ENCODE results near the gene CFAP46. TPM values are rescaled to one million over a fixed set of nuclear protein-coding genes. Genes with fewer than 3 reads are reported as not detected.

Gene CFAP46
- total RNA-seq, 1 donor from 2014 or later: 0.48 TPM

DNA sequence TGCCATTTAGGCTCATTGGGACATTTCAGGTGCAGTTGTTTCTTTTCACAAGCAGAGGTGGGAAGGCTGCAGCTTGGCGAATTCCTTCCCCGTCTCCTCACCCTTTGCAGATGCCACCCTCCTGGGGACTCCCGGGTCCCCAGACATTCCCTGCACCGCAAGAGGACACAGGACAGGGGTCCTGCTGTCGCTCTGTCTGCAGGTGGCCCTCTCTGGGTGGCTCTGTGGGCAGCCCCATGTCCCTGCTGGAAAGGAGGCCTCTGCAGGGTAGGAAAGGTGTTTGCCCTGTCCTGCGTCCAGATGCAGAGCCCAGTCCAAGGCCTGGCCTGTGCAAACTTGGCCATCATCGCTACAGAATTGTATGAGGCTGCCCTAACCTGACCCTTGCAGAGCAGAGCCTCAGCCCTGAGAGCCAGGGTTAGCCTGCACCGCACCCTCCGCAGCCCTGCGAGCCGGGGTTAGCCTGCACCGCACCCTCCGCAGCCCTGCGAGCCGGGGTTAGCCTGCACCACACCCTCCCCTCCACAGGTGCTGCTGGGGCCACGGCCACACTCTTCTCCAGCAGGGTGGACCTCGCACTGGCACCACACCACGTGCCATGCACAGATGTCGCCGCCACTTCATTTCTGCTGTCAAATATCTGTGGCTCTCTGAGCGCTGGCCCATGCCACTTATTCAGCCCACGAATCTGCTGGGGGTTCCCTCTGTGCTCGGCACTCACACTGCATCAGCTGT lies 61.0 kb downstream of the CFAP46 start:
- no peak for DNase-seq (ENCODE audit: low spot score)

DNA sequence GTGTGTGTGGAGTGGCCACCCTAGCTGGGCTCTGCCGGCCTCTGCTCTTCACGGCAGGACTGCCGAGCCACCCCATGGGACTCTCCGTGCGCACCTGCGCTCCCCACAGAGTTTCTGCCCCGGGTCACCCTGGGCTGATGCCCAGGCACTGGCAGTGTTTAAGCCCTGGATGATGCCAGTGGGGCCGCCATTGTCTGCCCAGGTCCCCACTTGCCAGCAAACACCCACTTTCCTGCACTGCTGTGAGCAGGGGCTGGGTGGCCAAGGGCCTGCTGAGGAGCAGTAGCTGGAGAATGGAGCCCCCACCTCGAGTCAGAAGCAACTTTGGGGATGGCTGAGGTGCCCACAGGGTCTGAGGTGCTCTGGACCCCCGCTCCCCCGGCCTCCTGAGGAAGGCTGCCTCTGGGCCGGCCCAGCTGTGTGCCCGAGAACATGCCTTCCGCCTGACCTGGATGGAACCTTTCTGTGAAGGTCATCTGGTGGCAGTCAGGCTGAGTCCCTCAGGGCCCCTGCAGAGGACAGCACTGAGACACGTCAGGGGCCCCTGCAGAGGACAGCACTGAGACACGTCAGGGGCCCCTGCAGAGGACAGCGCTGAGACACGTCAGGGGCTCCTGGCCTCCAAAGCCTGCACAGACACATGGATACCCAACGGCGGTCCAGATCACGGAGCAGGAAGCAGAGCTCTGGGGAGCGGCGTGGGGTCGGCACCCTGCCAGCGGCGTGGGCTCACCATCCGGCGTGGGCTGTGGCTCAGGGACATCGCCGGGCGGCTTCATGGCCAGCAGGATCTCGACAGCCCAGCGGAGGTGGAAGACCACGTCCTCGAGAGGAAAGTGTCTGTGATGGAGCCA lies 62.0 kb downstream of the CFAP46 start:
- no peak for DNase-seq (ENCODE audit: low spot score)

- no peak for DNase-seq (ENCODE audit: low spot score)
Measured at GRCh38 chr10:132879408-132880127, 62.8 kb downstream of the CFAP46 start.

GRCh38 chr10:132878730-132879407 lies 63.5 kb downstream of the CFAP46 start:
- DNase-seq (ENCODE audit: low spot score): no peak

DNA sequence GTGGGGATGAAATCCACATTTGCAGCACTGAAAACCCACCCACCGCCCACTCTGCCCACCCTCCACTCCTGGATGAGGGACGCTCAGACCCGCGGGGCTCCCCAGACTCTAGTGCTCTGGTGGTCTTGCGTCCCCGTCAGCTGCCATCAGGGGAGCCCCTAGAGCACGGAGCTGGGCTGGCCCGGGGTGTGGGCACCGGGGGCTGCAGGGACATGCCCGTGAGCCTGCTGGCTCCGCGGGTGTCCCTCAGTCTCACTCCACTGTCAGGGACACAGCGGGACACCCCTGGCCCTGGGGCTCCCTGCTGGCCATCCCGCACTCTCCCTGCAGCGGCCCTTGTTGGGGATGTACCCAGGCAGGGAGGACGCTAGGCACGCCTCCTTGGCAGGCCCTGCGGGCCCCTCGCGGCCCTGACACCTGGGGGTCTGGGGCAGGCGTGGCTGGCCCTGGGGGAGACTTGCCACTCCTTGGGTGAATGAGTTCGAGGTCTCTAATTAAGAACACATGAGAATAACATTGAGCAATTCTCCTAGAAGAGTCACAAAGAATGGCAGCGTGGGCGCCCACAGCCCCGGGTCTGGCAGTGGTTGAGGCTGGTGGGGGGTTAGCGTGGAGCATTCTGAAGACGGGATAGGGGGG lies 64.2 kb downstream of the CFAP46 start:
- no peak for DNase-seq (ENCODE audit: low spot score)

- DNase-seq (ENCODE audit: low spot score): no peak
Measured at GRCh38 chr10:132877473-132877872, 64.9 kb downstream of the CFAP46 start.

GRCh38 chr10:132876993-132877431 lies 65.4 kb downstream of the CFAP46 start:
- no peak for DNase-seq (ENCODE audit: low spot score)

DNA sequence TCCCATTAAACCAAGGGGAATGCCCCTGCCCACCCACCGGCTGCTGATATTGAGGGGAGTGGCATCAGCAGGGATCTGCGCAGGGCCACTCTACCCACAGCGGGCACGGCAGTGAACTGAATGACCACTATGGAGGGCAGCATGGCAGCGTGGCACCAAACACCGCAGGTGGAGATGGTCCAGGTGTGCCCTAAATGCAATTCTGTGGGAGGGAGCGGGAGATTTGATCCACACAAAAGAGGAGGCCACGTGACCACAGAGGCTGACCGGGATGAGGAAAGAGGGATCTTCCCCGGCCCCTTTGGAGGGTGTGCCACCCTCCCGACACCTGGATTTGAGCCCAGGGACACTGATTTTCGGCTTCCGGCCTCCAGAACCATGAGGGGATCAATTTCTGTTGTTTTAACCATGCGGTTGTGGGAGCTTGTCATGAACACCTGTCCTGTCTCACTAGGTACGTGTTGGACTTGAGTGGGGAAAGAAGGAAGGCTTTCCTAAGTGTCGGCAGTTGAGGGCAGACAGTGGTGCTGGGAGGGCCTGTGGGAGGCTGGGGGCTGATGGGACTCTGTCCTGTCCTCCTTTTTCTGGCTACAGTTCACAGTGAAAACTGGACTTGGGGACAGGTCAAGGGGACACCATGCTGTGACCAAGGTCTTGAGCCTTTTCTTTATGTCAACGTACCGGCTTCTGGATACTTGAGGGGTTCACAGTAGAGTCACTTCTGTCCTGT lies 66.1 kb downstream of the CFAP46 start:
- no peak for DNase-seq (ENCODE audit: low spot score)

DNA sequence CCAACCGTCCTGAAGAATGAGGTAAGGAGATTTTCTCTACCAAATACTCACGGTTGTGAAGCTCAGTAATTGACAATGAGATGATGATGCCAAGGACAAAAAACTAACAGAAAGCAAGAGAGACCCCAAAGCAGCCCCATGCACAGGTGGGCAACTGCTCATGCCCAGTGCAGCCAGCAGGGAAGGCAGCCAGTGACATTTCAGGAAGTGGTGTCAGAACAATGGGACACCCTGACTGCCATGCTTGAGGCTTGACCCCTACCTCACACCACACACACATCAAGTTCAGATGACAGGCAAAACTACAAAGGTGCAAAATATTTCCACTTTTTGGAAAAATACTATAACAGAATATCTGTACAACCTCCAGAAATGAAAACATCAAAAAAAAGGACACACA lies 66.9 kb downstream of the CFAP46 start:
- DNase-seq (ENCODE audit: low spot score): no peak

- no peak for DNase-seq (ENCODE audit: low spot score)
Measured at GRCh38 chr10:132873395-132873794, 69.0 kb downstream of the CFAP46 start.

DNA sequence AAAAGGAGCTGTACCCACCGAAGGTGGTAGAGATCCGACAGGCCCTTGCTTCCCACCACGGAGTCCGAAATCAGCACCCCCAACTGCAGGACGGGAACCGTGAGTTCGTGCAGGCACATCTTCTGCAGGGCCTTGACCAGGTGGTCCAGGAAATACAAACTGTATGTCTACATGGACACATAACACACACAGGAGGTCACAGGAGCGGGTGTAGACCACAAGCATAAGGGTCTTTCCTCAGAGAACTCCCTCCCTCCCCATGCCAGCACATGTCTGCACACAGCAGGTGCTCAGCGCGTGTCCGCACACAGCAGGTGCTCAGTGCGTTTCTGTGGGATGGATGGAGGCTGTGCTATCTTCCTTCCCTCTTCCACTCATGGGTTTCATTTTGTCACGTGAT lies 69.7 kb downstream of the CFAP46 start:
- no peak for DNase-seq (ENCODE audit: low spot score)

- DNase-seq (ENCODE audit: low spot score): no peak
Measured at GRCh38 chr10:132870426-132870825, 71.9 kb downstream of the CFAP46 start.

DNA sequence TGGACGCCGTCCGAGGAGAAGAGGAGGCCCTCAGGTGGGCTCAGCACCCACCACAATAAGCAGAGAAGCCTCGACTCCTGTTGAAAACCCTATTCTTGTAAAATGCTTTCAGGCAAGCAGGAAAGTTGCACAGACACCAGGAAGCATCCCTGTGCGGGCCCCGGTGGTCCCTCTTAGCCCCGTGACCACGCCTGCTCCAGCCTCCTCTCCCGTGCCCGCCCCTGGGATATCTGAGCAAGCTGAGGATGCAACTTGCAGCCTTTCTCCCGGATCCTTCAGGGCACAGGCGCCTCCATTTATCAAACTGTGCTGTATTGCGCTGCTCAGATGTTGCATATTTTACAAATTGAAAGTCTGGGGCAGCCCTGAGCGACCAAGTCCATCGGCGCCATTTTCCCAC lies 72.7 kb downstream of the CFAP46 start:
- DNase-seq (ENCODE audit: low spot score): no peak

DNA sequence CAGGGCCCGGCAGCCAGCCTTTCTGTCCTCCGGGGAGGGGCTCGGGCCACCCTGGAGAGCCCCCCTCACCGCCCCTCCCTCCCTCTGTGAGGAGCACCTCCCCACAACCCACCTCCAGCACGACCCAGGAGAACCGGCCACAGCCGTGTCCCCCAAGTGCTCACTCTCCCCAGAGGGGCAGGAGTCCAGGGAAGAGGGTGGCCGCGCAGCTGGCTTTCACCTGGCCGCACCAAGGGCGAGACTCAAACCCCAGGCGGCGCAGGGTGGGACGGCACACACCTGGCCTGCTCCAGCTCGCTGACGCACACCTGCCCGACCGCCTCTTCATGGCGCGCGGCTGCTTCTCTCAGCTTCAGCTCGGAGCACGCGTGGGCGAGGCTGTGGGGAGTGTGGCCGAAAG lies 73.4 kb downstream of the CFAP46 start:
- DNase-seq (ENCODE audit: low spot score): no peak

DNA sequence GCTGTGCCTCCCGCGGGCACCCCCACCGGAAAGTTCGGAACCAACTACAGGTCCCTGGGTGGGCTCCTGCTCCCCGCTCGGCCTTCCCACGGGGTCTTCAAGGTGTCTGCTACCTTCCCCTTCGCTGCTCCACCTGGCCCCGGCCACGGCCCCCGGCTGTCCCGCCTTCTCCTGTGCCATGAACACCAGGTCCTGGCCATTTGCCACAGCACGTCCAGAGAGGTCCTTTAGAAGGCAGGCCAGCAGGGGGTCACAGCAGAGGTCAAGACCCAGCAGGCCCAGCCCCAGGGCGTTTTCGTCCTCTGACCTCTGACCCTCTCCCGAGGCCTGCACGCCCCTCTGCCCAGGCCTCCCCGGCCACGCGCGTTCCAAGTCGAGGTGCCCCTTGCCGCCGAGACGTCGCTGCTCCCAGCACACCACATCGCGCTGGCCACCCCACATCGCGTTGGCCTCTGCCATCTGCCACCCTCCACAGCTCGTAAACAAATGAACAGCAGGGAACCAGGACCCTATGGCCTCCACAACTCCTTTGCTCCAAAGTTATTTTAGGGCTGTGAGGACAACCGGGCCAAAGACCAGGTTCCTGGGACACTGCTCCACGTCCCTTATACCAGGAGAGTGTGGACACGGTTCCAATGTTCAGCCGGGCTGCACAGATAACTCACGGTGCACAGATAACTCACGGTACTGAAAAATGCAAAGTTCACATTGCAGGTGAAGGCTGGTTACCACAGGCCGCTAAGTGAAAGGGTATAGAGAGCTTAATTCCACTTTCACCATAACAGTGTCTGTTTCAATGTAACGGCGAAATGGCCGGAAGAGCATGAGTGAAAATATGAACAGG lies 74.3 kb downstream of the CFAP46 start:
- no peak for DNase-seq (ENCODE audit: low spot score)

DNA sequence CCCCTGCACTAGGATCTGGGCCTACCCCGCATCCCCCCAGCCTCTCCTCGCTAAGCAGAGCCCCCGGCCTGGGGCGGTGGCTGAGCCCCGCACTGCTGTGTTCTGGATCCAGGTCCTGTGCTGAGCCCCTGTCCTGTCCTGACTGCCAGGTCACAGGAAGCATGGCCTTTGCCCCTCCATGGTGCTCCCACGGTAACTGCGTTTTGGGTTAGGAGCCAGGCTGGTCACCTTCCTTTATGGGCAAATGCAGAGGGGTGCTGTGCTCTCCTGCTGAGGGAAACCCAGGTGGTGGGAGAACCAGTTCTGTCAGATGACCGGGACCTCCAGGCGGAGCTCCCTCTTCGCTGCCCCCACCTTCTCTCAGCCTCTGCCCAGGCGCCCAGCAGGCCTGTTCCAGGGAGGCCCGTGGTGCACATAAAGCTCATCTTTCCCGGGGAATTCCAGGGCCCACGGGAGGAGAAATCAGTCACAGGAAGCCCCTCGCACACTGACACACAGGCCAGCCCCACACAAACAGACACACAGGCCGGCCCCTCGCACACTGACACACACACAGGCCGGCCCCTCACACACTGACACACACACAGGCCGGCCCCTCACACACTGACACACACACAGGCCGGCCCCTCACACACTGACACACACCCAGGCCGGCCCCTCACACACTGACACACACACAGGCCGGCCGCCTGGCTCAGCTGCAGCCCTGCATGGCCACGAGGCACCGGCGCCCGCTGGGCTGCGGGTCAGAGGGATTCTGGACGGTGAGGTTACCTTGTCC lies 75.6 kb downstream of the CFAP46 start:
- DNase-seq (ENCODE audit: low spot score): no peak

GRCh38 chr10:132865851-132866600 lies 76.3 kb downstream of the CFAP46 start:
- no peak for DNase-seq (ENCODE audit: low spot score)

DNA sequence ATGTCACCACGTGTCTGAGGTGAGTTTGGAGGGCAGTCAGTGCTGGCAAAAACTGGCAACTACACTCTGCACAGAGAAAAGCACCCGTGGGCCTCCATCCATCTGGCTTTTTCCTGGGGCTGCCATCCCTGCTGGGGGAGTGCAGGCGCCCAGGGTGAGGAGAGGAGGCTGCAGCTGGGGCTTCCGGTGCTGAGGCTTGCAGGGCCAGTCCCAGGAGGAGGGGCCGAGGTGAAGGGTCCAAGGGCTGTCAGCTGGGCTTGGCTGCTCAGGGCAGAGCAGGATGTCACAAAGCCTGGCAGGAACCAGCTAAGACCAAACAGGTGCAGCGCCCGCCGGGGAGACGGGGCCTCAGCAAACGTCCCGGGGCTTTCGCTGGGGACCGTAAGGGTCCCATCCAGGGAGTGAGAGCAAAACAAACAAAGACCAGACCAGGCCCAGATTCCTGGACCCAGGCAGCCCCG lies 77.2 kb downstream of the CFAP46 start:
- DNase-seq (ENCODE audit: low spot score): no peak
